HepG2 (cell line): ENCODE results near the gene EEIG1. TPM values are rescaled to one million over a fixed set of nuclear protein-coding genes. Genes with fewer than 3 reads are reported as not detected.

ENCODE experiments used
- CHD4 ChIP-seq: fragments of 200-600 bp; sonication (generic); IDR thresholded peaks from 2 replicates; pipeline ENCODE4 v1.7.0; 2017; ENCODE audit warnings: mild to moderate bottlenecking, low read length, borderline replicate concordance
- DMAP1 ChIP-seq: IDR thresholded peaks from 2 replicates; pipeline ENCODE4 v1.6.1; 2016
- HOXA5 ChIP-seq: sonication (generic); formaldehyde crosslinking; IDR thresholded peaks from 2 replicates; pipeline ENCODE4 v1.4.0; 2020; ENCODE audit warnings: missing genetic modification reagents
- JDP2 ChIP-seq: sonication (generic); formaldehyde crosslinking; IDR thresholded peaks from 2 replicates; pipeline ENCODE4 v1.8.1; 2022; ENCODE audit warnings: missing genetic modification reagents, borderline replicate concordance
- SAFB2 ChIP-seq: sonication (generic); formaldehyde crosslinking; IDR thresholded peaks from 2 replicates; pipeline ENCODE4 v1.5.1; 2020; ENCODE audit warnings: missing genetic modification reagents, low read depth, mild to moderate bottlenecking, borderline replicate concordance
- TCF7 ChIP-seq: sonication (generic); IDR thresholded peaks from 2 replicates; pipeline ENCODE4 v1.6.1; 2016; ENCODE audit warnings: antibody characterized with exemption, low read depth
- ZNF484 ChIP-seq: sonication (generic); formaldehyde crosslinking; IDR thresholded peaks from 2 replicates; pipeline ENCODE4 v1.5.1; 2020; ENCODE audit warnings: mild to moderate bottlenecking, low read depth, missing genetic modification reagents, borderline replicate concordance
- polyA plus RNA-seq, 8 experiments: library from polyadenylated mRNA; depleted of rRNA in 3 of 8; stranded (reverse) in 7 of 8; unstranded in 1 of 8; fragments of >200 nt; fragmentation: Illumina TruSeq in 4 of 8; extraction: Trizol in 4 of 8; gene quantifications; 2 replicates each; pipeline versions ENCODE4 v1.2.1 to v1.2.3, GENCODE V29; 2011 to 2016; ENCODE audit warnings: low read depth in 4 of 8, missing spikeins in 1 of 8, mixed read lengths in 1 of 8; ENCODE audit not compliant: insufficient read depth in 1 of 8
- total RNA-seq, 5 experiments: library from RNA; depleted of rRNA; stranded (reverse); fragments of >200 nt; fragmentation: Illumina TruSeq; extraction: Trizol; gene quantifications; 2 replicates each; pipeline ENCODE4 v1.2.3, GENCODE V29; 2016; ENCODE audit warnings: low read depth in 1 of 5
- TF ChIP-seq, protein P1 (sequence below): sonication (generic); formaldehyde crosslinking; IDR thresholded peaks from 2 replicates; pipeline ENCODE4 v1.4.0; 2020; ENCODE audit warnings: mild to moderate bottlenecking, missing genetic modification reagents, borderline replicate concordance
- TF ChIP-seq, protein P2 (sequence below), 2 experiments: sonication (generic) in 1 of 2; formaldehyde crosslinking in 1 of 2; IDR thresholded peaks; 2 replicates each; pipeline versions ENCODE4 v1.4.0 to v1.6.1; 2018 to 2020; ENCODE audit warnings: missing genetic modification reagents in 2 of 2, borderline replicate concordance in 1 of 2, low read depth in 1 of 2, mild to moderate bottlenecking in 1 of 2, missing biosample characterization in 1 of 2

EEIG1 gene
- total and polyA plus RNA-seq, 2 of the 13 experiments (the other 11 are each of a cell fraction or from before 2014, with no cell fraction given): 16.6 to 25.2 TPM

DNA sequence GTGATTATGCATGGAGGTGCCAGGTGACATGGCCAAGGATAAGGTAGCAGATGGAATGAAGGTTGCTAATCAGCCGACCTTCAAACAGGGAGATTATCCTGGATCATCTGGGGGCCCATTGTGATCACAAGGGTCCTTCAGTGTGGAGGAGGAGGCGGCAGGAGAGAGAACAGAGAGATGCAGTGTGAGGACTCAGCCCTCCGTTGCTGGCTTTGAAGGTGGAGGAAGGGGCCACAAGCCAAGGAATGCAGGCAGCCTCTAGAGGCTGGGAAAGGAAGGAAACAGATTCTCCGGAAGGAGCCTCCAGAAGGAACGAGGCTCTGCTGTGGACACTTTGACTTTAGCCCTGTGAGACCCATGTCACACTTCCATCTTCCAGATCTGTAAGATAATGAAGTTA, 27.4 kb upstream of the EEIG1 start (continued):
- TF ChIP-seq TCF7 (no peak), HOXA5 (CRISPR knock-in tag) (no peak), SAFB2 (CRISPR knock-in tag) (no peak), ZNF484 (CRISPR knock-in tag) (no peak), JDP2 (no peak), DMAP1 (CRISPR knock-in tag) (no peak), CHD4 (peak; percentile 41; the same call in 1 of the 2 replicates)
- TF ChIP-seq, protein P1, sequence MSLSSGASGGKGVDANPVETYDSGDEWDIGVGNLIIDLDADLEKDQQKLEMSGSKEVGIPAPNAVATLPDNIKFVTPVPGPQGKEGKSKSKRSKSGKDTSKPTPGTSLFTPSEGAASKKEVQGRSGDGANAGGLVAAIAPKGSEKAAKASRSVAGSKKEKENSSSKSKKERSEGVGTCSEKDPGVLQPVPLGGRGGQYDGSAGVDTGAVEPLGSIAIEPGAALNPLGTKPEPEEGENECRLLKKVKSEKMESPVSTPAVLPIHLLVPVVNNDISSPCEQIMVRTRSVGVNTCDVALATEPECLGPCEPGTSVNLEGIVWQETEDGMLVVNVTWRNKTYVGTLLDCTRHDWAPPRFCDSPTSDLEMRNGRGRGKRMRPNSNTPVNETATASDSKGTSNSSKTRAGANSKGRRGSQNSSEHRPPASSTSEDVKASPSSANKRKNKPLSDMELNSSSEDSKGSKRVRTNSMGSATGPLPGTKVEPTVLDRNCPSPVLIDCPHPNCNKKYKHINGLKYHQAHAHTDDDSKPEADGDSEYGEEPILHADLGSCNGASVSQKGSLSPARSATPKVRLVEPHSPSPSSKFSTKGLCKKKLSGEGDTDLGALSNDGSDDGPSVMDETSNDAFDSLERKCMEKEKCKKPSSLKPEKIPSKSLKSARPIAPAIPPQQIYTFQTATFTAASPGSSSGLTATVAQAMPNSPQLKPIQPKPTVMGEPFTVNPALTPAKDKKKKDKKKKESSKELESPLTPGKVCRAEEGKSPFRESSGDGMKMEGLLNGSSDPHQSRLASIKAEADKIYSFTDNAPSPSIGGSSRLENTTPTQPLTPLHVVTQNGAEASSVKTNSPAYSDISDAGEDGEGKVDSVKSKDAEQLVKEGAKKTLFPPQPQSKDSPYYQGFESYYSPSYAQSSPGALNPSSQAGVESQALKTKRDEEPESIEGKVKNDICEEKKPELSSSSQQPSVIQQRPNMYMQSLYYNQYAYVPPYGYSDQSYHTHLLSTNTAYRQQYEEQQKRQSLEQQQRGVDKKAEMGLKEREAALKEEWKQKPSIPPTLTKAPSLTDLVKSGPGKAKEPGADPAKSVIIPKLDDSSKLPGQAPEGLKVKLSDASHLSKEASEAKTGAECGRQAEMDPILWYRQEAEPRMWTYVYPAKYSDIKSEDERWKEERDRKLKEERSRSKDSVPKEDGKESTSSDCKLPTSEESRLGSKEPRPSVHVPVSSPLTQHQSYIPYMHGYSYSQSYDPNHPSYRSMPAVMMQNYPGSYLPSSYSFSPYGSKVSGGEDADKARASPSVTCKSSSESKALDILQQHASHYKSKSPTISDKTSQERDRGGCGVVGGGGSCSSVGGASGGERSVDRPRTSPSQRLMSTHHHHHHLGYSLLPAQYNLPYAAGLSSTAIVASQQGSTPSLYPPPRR (CRISPR knock-in tag): no peak
- TF ChIP-seq, protein P2, sequence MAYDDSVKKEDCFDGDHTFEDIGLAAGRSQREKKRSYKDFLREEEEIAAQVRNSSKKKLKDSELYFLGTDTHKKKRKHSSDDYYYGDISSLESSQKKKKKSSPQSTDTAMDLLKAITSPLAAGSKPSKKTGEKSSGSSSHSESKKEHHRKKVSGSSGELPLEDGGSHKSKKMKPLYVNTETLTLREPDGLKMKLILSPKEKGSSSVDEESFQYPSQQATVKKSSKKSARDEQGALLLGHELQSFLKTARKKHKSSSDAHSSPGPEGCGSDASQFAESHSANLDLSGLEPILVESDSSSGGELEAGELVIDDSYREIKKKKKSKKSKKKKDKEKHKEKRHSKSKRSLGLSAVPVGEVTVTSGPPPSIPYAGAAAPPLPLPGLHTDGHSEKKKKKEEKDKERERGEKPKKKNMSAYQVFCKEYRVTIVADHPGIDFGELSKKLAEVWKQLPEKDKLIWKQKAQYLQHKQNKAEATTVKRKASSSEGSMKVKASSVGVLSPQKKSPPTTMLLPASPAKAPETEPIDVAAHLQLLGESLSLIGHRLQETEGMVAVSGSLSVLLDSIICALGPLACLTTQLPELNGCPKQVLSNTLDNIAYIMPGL (CRISPR knock-in tag; IDR thresholded peaks at IDR 0.05; ENCODE audit: borderline replicate concordance in 1 of 2, low read depth in 1 of 2): no peak
